Fibroblast of pulmonary artery (primary cell): ENCODE results near the gene SUN1.
"Not testable (repeated sequence)": the region's sequence is repeated elsewhere in the genome, so short reads cannot be mapped to it uniquely, and the experiment has no call there.

Source experiments
- DNase-seq: peaks from one replicate; pipeline ENCODE4 v3.0.0-alpha.2; 2010; ENCODE audit warnings: low read depth
- H3K4me3 ChIP-seq: replicated peaks from 2 replicates; pipeline ENCODE4 v1.5.1; 2011; ENCODE audit warnings: low read depth, mild to moderate bottlenecking, control low read depth, low read length, moderate library complexity
- CTCF ChIP-seq: IDR thresholded peaks from 2 replicates; pipeline ENCODE4 v1.5.1; 2011; ENCODE audit warnings: mild to moderate bottlenecking, control low read depth, low read length, inconsistent platforms; ENCODE audit errors: missing control alignments

The SUN1 gene

GRCh38 chr7:801940-802381, 30.3 kb upstream of the SUN1 start:
- no peak overlapping the region for H3K4me3 ChIP-seq
- DNase-seq, result no peak
- TF ChIP-seq CTCF, result no peak

DNA sequence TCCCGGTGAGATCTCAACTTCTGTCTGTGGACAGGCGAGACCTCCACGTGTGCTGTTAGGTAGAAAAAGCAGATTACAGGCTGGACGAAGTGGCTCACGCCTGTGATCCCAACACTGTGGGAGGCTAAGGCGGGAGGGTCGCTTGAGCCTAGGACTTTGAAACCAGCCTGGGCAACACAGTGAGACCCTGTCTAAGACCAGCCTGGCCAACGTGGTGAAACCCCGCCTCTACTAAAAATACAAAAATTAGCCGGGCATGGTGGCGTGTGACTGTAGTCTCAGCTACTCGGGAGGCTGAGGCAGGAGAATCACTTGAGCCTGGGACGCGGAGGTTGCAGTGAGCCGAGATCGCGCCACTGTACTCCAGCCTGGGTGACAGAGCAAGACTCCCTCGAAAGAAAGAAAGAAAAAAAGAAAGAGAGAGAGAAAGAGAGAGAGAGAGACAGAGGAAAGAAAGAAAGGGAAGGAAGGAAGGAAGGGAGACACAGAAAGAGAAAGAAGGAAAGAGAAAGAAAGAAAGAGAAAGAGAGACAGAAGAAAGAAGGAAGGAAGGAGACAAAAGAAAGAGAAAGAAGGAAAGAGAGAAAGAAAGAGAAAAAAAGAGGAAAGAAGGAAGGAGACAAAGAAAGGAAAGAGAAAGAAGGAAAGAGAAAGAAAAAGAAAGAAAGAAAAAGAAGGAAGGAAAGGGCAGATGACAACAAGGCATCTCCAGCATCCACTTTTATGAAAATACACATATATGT, 29.6 kb upstream of the SUN1 start:
- H3K4me3 ChIP-seq, result no peak overlapping the region
- DNase-seq, result no peak

GRCh38 chr7:803243-803635, 29.0 kb upstream of the SUN1 start:
- no peak overlapping the region for H3K4me3 ChIP-seq
- DNase-seq, result no peak

More for the DNA sequence above, 29.6 kb upstream of the SUN1 start:
- no peak for TF ChIP-seq CTCF

GRCh38 chr7:803796-804195, 28.5 kb upstream of the SUN1 start:
- H3K4me3 ChIP-seq, DNase-seq: not testable (repeated sequence)

More at GRCh38 chr7:803243-803635, 29.0 kb upstream of the SUN1 start:
- no peak for TF ChIP-seq CTCF

DNA sequence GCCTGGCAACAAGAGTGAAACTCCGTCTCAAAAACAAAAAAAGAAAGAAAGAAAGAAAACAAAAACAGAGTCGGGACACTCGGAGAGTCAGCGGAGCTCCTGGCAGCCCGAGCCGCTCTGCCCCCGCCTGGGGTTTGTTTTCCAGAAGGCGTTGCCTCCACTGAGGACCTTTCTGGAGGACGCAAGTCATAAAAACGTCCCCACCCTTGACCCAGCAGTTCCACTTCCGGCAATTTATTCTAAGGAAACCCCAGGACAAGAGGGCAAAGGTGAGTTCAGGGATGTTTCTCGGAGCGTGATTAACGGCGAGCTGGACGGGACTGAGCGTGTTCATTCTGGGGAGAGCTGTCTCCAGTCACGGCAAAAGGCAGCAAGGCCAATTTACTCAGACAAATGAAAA, 27.0 kb upstream of the SUN1 start:
- TF ChIP-seq CTCF, result no peak
- DNase-seq, result no peak
- no peak overlapping the region for H3K4me3 ChIP-seq

DNA sequence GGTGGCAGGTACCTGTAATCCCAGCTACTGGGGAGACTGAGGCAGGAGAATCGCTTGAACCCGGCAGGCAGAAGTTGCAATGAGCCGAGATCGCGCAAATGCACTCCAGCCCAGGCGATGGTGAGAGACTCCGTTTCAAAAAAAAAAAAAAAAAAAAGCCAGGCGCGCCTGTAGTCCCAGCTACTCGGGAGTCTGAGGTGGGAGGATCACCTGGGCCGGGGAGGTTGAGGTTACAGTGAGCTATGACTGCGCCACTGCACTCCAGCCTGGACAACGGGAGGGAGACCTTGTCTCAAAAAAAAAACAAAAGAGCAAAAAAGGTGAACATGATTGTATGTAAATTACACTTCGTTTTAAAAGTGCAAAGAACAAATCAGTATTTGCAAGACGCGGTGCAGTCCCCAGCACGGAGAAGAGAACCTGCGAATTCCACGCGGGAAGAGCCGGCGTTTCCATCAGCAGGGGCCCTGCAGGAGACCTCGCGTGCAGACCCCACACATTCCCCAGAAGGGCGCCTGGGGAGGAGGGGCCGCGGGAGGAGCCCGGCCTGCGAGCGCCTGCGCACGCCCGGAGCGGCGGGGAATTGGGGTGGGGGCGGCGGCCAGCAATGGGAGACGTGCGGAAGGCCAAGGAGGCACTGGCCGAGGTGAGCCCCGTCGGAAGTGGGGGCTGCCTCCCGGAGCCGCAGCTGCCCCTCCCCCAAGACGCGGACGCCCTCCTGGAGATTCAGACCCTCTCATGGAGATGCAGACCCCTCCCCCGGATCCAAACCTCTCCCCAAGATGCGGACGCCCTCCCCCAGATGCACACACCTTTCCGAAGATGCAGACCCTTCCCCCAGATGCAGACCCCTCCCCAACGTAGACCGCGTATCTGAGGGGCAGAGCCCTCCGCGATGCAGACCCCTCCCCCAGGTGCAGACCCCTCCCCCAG, 16.7 kb upstream of the SUN1 start:
- no peak for DNase-seq
- no peak for TF ChIP-seq CTCF
- H3K4me3 ChIP-seq, result peak overlapping the region; percentile 60

- H3K4me3 ChIP-seq, result peak overlapping the region; percentile 73
- no peak for TF ChIP-seq CTCF
- peak; percentile 98 for DNase-seq
Measured at GRCh38 chr7:816300-816750, 16.0 kb upstream of the SUN1 start.
